Measurements from ENCODE around the gene MLN.

GRCh38 chr6:33791620-33792019 is 12.2 kb downstream of the MLN start:
- no peak for TF ChIP-seq CTCF (IDR thresholded peaks at IDR 0.05)
- TF ChIP-seq POLR2A (IDR thresholded peaks at IDR 0.05): no peak

Data from uterus (tissue), 2 donors.